Effector memory CD8-positive, alpha-beta T cell (primary cell): ENCODE data around the gene CCND2.
A peak's percentile ranks its signal among the peaks of the same experiment; 100 is the strongest.

Experiments
- ATAC-seq: fragments of 150-1000 bp; cut with Tn5 transposase; replicated peaks from 2 replicates; pipeline ENCODE4 v1.10.0; 2021; ENCODE audit warnings: mild to moderate bottlenecking, moderate library complexity
- DNase-seq, 3 experiments: peaks; one replicate each; pipeline ENCODE4 v3.0.0; 2021
- H3K27ac Mint-ChIP-seq, 2 donors: one replicate each; pipeline ENCODE4 v1.8.0; 2022; ENCODE audit warnings: mild to moderate bottlenecking in 2 of 2, mixed read lengths in 2 of 2, moderate library complexity in 2 of 2
- H3K27me3 Mint-ChIP-seq, 2 donors: one replicate each; pipeline ENCODE4 v1.8.0; 2022; ENCODE audit warnings: mixed read lengths in 2 of 2
- H3K36me3 Mint-ChIP-seq: one replicate; pipeline ENCODE4 v1.8.0; 2022; ENCODE audit warnings: mild to moderate bottlenecking, moderate library complexity, mixed read lengths; ENCODE audit not compliant: insufficient read depth
- H3K4me1 Mint-ChIP-seq, 2 donors: one replicate each; pipeline ENCODE4 v1.8.0; 2022; ENCODE audit warnings: low read depth in 2 of 2, mixed read lengths in 2 of 2
- H3K4me3 Mint-ChIP-seq, 2 donors: one replicate each; pipeline ENCODE4 v1.8.0; 2022; ENCODE audit warnings: mild to moderate bottlenecking in 2 of 2, mixed read lengths in 2 of 2, moderate library complexity in 2 of 2
- H3K9me3 Mint-ChIP-seq, 2 donors: one replicate each; pipeline ENCODE4 v1.8.0; 2022; ENCODE audit warnings: mixed read lengths in 2 of 2

Gene CCND2

DNA sequence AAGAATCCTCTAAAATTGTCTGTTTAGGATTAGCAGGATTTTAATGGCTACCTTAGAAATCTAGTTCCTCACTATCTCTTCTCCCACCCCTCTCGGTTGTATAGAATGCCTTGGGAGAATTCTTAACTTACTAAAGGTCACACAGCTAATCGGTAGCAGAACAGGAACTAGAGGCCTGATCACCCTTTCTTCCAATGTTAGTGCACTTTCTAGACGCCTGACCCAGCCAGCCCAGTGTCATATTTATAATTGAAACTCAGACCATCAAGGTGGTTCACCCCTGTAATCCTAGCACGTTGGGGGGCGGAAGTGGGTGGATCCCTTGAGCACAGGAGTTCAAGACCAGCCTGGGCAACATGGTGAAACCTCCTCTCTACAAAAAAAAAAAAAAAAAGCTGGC is 49.2 kb downstream of the CCND2 start:
- H3K27ac Mint-ChIP-seq = peak overlapping the region in 1 of 2 donors; percentile 90
- ATAC-seq = no peak

More for the DNA sequence above, 49.2 kb downstream of the CCND2 start:
- Mint-ChIP-seq H3K4me1 (peaks cover 21 to 38% of the 10 kb centered on the region in 2 donors), H3K9me3 (no peaks in the 10 kb centered on the region), H3K27me3 (no peaks in the 10 kb centered on the region), H3K36me3 (peaks cover 25% of the 10 kb centered on the region), H3K4me3 (peak overlapping the region in 1 of 2 donors; percentile 92)
- DNase-seq = no peak
